Measurements from ENCODE around the gene ADI1.
"Not testable (repeated sequence)": the region's sequence is repeated elsewhere in the genome, so short reads cannot be mapped to it uniquely, and the experiment has no call there.

ADI1 gene

GRCh38 chr2:3449086-3449485 lies 70.2 kb downstream of the ADI1 start:
- H3K27me3 ChIP-seq: peaks cover 34 to 45% (median 39%) of the 10 kb centered on the region in 11 experiments
- H3K4me1 ChIP-seq: peaks cover 0 to 39% (median 19%) of the 10 kb centered on the region in 10 experiments; a peak in 14 of 20 replicates
- no peak for TF ChIP-seq Cebpa-rat (IDR thresholded peaks at IDR 0.05)
- peaks cover 21 to 65% (median 46%) of the 10 kb centered on the region in 11 experiments; a peak in 21 of 22 replicates for H4K20me1 ChIP-seq
- H3K36me3 ChIP-seq: peaks cover 48 to 98% (median 88%) of the 10 kb centered on the region in 11 experiments
- H3K9me3 ChIP-seq (replicated peaks in 1 of 11): no peaks in the 10 kb centered on the region
- H3K4me2 ChIP-seq: no peak overlapping the region
- no peak overlapping the region for H3K9ac ChIP-seq
- no peak overlapping the region for H3K4me3 ChIP-seq
- H3K27ac ChIP-seq: no peak overlapping the region

- Histone ChIP-seq H3K36me3 (peaks cover 54 to 100% (median 94%) of the 10 kb centered on the region in 11 experiments), H4K20me1 (peaks cover 20 to 63% (median 40%) of the 10 kb centered on the region in 11 experiments; a peak in 21 of 22 replicates), H3K27me3 (peaks cover 29 to 39% (median 33%) of the 10 kb centered on the region in 11 experiments), H3K4me1 (peaks cover 0 to 33% (median 14%) of the 10 kb centered on the region in 10 experiments; a peak in 14 of 20 replicates)
- not testable (repeated sequence) for H3K9ac ChIP-seq; H3K4me3 ChIP-seq; H3K9me3 ChIP-seq (replicated peaks in 1 of 11); H3K4me2 ChIP-seq; H3K27ac ChIP-seq
Observed at GRCh38 chr2:3448441-3448911, 70.9 kb downstream of the ADI1 start.

GRCh38 chr2:3447789-3448317 lies 71.5 kb downstream of the ADI1 start:
- no peak overlapping the region for H3K27ac ChIP-seq
- peaks cover 0 to 27% (median 11%) of the 10 kb centered on the region in 10 experiments; a peak in 13 of 20 replicates for H3K4me1 ChIP-seq

More at GRCh38 chr2:3447789-3448317, 71.5 kb downstream of the ADI1 start:
- H4K20me1 ChIP-seq: peaks cover 13 to 63% (median 34%) of the 10 kb centered on the region in 11 experiments; a peak in 21 of 22 replicates
- peaks cover 23 to 33% (median 27%) of the 10 kb centered on the region in 11 experiments for H3K27me3 ChIP-seq
- H3K4me2 ChIP-seq: no peak overlapping the region
- no peaks in the 10 kb centered on the region for H3K9me3 ChIP-seq (replicated peaks in 1 of 11)
- H3K36me3 ChIP-seq: peaks cover 60 to 100% (median 95%) of the 10 kb centered on the region in 11 experiments
- H3K4me3 ChIP-seq: no peak overlapping the region
- TF ChIP-seq Cebpa-rat (IDR thresholded peaks at IDR 0.05): no peak
- H3K9ac ChIP-seq: no peak overlapping the region

Measured in BLaER1 treated with 17β-estradiol and CSF1 and Interleukin-3, amounts not matched to agents 10 nM and 100 nM (cell line).